ENCODE results near the gene SYS1.

DNA sequence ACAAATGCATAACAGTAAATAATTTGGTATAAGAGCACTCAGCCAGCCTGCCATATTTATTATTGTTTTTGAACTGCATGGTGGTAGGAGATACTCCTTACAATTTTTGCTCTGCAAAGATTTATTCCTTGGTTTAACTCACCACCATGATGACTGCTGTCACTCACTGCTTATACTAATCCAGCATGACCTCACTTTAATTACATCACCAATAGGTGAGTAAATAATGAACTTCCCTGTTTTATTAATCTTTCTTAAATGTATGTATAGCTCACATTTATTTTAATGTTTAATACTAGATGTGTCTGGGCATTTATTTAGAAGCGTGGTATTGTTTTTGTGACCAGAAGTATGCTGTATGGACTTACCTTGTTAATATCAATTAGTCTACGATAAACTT is 28.0 kb downstream of the SYS1 start:
- TF ChIP-seq CTCF (IDR thresholded peaks at IDR 0.05) (no peak), POLR2A (IDR thresholded peaks at IDR 0.05) (no peak)
